ENCODE results near the gene MCRIP1. TPM values are rescaled to one million over a fixed set of nuclear protein-coding genes. Genes with fewer than 3 reads are reported as not detected.

MCRIP1 gene
- total and polyA plus RNA-seq, 9 of the 15 experiments (the other 6 are each of a cell fraction or from before 2014, with no cell fraction given): 0.39 to 35.8 (median 9.7) TPM

DNA sequence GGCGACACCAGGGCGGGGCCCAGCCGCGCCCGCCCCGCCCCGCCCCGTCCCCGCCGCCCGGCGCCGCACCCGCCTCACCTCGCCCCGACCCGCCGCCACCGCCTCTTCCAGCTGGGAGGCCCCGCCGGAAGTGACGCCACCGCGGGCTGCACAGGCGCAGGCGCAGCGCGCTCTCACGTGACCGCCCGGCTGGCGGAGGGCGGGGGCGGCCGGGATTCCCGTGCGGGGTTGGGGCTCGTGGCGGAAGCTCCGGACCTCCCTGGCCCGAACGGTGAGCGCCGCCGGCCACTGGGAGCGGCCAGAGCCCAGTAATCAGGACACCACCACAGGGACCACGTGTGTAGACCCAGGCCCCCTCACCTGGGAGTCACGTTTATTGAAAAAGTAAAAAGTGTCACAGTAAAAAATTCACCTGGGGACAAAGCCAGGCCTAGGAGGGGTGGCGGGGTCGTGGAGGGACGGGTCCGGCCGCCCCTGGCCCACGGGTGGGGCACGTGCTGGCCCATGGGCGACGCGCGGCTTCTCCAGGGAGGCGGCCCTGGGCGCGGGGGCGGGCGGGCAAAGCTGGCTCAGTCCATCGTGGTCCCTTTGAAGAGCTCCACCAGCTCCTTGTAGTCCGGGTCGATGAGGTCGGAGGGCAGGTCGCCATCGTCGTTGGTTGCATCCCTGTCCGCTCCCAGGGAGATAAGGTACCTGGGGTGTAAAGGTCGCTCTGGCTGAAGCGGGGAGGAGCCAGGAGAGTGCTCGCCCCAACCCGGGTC, at the start of gene MCRIP1 (continued):
- TF ChIP-seq, protein P1, sequence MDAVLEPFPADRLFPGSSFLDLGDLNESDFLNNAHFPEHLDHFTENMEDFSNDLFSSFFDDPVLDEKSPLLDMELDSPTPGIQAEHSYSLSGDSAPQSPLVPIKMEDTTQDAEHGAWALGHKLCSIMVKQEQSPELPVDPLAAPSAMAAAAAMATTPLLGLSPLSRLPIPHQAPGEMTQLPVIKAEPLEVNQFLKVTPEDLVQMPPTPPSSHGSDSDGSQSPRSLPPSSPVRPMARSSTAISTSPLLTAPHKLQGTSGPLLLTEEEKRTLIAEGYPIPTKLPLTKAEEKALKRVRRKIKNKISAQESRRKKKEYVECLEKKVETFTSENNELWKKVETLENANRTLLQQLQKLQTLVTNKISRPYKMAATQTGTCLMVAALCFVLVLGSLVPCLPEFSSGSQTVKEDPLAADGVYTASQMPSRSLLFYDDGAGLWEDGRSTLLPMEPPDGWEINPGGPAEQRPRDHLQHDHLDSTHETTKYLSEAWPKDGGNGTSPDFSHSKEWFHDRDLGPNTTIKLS (IDR thresholded peaks at IDR 0.05; ENCODE audit: borderline replicate concordance, low read depth): peak; percentile 50
- peak; percentile 90 for TF ChIP-seq POLR2G (IDR thresholded peaks at IDR 0.05; ENCODE audit: low read depth, low read length)
- no peak for TF ChIP-seq TRIM24 (IDR thresholded peaks at IDR 0.05)
- TF ChIP-seq, protein P2, sequence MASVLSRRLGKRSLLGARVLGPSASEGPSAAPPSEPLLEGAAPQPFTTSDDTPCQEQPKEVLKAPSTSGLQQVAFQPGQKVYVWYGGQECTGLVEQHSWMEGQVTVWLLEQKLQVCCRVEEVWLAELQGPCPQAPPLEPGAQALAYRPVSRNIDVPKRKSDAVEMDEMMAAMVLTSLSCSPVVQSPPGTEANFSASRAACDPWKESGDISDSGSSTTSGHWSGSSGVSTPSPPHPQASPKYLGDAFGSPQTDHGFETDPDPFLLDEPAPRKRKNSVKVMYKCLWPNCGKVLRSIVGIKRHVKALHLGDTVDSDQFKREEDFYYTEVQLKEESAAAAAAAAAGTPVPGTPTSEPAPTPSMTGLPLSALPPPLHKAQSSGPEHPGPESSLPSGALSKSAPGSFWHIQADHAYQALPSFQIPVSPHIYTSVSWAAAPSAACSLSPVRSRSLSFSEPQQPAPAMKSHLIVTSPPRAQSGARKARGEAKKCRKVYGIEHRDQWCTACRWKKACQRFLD (CRISPR knock-in tag; IDR thresholded peaks at IDR 0.05): 0 out of 2 replicates have a peak, but pooled peaks have one; percentile 14
- TF ChIP-seq, protein P3, sequence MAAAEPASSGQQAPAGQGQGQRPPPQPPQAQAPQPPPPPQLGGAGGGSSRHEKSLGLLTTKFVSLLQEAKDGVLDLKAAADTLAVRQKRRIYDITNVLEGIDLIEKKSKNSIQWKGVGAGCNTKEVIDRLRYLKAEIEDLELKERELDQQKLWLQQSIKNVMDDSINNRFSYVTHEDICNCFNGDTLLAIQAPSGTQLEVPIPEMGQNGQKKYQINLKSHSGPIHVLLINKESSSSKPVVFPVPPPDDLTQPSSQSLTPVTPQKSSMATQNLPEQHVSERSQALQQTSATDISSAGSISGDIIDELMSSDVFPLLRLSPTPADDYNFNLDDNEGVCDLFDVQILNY (CRISPR knock-in tag; IDR thresholded peaks at IDR 0.05): peak; percentile 89
- peak; percentile 53; the same call in 1 of the 2 replicates for TF ChIP-seq FOXK1 (CRISPR knock-in tag; IDR thresholded peaks at IDR 0.05; ENCODE audit: borderline replicate concordance)
- TF ChIP-seq, protein P4, sequence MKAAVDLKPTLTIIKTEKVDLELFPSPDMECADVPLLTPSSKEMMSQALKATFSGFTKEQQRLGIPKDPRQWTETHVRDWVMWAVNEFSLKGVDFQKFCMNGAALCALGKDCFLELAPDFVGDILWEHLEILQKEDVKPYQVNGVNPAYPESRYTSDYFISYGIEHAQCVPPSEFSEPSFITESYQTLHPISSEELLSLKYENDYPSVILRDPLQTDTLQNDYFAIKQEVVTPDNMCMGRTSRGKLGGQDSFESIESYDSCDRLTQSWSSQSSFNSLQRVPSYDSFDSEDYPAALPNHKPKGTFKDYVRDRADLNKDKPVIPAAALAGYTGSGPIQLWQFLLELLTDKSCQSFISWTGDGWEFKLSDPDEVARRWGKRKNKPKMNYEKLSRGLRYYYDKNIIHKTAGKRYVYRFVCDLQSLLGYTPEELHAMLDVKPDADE (conservative IDR thresholded peaks at IDR 0.05; ENCODE audit: control insufficient read depth, low read depth, low read length): 0 out of 2 replicates have a peak, but pooled peaks have one; percentile 21
- peak; percentile 76 for TF ChIP-seq NR2C2 (CRISPR knock-in tag; IDR thresholded peaks at IDR 0.05)
- TF ChIP-seq NR2C2 (tag; IDR thresholded peaks at IDR 0.05): peak; percentile 90
- TF ChIP-seq ZNF445 (CRISPR knock-in tag; IDR thresholded peaks at IDR 0.05; ENCODE audit: low read depth): no peak
- peak; percentile 19 for TF ChIP-seq NEUROD1 (IDR thresholded peaks at IDR 0.05; ENCODE audit: borderline replicate concordance, low read depth, low read length, partially characterized antibody)
- TF ChIP-seq, protein P5, sequence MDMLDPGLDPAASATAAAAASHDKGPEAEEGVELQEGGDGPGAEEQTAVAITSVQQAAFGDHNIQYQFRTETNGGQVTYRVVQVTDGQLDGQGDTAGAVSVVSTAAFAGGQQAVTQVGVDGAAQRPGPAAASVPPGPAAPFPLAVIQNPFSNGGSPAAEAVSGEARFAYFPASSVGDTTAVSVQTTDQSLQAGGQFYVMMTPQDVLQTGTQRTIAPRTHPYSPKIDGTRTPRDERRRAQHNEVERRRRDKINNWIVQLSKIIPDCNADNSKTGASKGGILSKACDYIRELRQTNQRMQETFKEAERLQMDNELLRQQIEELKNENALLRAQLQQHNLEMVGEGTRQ (CRISPR knock-in tag; IDR thresholded peaks at IDR 0.05): peak; percentile 94
- TF ChIP-seq RFX5 (IDR thresholded peaks at IDR 0.05; ENCODE audit: low read depth, low read length): no peak
- TF ChIP-seq JUND (IDR thresholded peaks at IDR 0.05; ENCODE audit: borderline replicate concordance, low read depth, low read length): peak; percentile 68
- TF ChIP-seq JUND (tag; IDR thresholded peaks at IDR 0.05; ENCODE audit: borderline replicate concordance, low read depth, low read length): no peak; the same call in 2 of the 3 replicates
- TF ChIP-seq FOXM1 (IDR thresholded peaks at IDR 0.05; ENCODE audit: low read depth): no peak
- peak; percentile 67; the same call in 1 of the 2 replicates for TF ChIP-seq FOXM1 (CRISPR knock-in tag; IDR thresholded peaks at IDR 0.05; ENCODE audit: low read depth)

Data from K562 (cell line).